HG03103 (cell line): ENCODE data around the gene RMND1.

Source experiments
- ATAC-seq: cut with Tn5 transposase; IDR thresholded peaks from one replicate; pipeline ENCODE4 v1.9.1; 2021; ENCODE audit warnings: low read depth; ENCODE audit not compliant: unreplicated experiment

Gene RMND1, protein sequence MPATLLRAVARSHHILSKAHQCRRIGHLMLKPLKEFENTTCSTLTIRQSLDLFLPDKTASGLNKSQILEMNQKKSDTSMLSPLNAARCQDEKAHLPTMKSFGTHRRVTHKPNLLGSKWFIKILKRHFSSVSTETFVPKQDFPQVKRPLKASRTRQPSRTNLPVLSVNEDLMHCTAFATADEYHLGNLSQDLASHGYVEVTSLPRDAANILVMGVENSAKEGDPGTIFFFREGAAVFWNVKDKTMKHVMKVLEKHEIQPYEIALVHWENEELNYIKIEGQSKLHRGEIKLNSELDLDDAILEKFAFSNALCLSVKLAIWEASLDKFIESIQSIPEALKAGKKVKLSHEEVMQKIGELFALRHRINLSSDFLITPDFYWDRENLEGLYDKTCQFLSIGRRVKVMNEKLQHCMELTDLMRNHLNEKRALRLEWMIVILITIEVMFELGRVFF

DNA sequence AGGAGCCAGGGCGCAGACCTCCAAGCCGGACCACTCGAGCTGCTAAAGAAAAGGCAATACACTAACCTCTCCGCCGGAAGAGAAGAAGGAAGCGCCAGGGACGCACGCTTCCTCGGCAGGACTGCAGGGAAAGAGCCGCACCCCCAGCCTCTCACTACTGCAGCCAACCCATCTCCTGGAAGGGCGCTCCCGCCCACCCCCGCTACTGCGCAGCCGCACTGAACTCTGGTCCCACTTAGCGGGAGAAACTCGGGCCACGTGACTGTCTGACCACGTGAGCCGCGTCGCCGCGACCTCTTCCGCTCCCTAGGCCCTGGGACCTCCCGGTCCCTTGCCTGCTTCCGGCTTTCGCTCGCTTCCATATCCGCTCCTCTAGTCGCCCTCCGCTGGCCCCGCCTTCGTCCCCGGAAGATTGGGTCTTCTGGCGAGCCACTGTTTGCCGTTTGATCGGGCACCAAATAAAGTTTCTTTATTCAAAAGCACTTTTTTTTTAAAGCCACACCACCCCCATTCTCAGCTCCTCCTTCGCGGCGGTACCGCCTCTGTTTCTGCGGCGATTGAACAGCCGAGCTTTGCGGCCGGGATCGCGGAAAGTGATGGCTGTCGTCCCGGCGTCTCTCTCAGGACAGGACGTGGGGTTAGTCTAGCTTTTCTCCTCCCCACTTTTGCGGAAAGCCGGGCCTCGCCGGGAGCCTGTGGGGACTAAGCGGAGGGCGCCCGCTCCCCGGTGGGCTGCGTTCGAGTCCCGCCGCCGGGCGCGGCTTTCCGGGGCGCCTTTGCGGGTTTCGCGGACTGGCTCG lies at the start of gene RMND1:
RMND1 (minus strand) TSS at position 177 of the 800 bp plus-strand sequence. CDS start 6,315 bp downstream, outside the sequence.
- peak; percentile 96 for ATAC-seq

DNA sequence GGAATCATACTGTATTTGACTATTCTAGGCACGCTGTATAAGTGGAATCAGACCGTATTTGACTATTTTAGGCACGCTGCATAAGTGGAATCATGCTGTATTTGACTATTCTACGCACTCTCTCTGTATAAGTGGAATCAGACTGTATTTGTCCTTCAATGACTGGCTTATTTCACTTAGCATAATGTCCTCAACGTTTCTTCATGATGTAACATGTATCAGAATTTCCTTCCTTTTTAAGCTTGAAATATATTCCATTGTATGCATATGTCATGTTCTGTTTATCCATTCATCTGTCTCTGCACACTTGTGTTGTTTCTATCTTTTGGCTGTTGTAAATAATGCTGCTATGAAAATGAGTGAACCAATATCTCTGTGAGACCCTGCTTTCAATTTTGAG lies 47.6 kb upstream of the RMND1 start:
- ATAC-seq: no peak

DNA sequence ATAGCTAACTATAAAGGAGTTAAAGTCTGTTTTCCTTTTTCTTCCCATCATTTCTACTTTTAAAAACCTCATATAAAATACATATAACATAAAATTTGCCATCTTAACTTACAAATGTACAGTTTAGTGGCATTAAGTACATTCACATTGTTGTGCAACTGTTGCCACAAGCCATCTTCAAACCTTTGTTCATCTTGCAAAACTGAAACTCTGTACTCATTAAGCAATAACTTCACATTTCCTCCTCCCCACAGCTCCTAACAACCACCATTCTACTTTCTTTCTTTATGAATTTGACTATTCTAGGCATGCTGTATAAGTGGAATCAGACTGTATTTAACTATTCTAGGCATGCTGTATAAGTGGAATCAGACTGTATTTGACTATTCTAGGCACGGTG lies 46.4 kb upstream of the RMND1 start:
- ATAC-seq: peak; percentile 74

DNA sequence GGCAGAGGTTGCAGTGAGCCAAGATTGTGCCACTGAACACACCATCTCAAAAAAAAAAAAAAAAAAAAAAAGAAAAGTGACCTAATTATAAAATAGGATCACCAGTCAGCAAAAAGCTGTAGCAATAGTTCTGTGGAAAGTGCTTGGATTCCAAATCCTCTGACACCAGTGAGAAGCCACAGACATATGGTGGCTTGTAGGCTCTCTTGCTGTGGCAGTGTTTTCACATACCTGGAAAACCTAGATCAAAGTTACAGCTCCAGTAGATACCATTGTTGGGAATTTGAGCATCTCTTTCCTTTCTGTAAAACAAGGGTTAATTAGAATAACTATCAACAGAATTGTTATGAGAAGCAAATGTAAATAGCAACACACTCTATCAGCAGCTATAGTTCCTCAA lies 46.0 kb upstream of the RMND1 start:
- peak; percentile 12 for ATAC-seq

DNA sequence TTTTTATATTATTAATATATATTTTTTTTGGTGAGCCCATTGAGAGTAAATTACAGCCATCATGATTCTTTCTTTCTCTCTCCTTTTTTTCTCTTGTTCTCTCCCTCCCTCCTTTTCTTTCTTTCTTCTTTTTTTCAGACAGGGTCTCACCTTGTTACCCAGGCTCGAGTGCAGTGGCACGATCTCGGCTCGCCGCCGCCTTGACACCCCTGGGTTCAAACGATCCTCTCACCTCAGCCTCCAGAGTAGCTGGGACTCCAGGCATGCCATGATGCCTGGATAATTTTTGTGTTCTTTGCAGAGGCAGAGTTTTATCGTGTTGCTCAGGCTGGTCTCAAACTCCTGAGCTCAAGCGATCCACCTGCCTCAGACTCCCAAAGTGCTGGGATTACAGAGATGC lies 43.5 kb upstream of the RMND1 start:
- no peak for ATAC-seq

DNA sequence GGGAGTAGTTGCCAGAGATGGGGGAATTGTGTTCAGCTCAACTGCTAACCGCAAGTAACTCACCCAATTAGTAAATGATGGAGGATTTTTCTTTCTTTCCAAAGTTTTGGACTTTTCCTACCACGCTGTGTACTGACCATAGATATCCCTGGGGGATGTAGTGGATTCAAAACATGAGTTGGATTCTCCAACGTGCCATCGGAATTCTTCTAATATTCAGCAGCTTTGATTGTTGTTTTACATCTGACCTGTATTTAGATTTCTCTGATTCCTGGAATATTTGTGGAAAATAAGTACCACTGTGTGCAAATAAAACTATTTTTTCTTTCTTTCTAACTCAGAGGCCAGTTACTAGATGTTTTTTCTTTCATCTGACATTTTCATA lies 43.0 kb upstream of the RMND1 start:
- no peak for ATAC-seq

DNA sequence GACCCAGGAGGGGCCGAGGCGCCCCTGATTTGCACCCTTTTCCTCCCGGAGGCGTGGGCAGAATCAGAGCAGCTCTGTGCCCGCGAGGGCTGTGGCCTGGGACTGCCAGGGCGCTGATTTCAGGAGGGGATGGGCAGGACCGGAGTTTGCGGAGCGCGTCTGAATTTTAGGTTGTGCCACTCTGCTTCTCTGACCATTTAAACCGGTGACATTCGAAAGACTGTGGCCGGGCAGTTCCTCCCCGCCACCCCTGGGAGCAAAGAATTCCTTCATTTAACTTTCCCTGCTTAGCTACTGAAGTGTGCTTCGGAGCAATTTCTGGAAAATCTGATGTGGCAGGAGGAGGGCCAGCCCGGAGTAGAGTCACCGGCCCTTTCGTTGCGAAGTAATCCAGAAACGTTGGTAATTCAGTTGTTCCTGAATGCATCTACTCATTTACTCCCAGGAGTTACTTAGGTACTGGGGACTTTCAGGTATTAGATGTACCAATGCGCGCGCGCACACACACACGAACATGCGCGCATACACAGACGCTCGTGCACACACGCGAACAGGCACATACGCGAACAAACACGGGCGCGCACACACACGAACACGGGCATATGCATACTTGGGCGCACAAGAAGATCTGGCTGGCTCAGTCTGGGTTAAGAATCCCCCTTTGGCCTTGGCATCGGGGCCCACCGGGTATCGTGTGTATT lies 42.5 kb upstream of the RMND1 start:
- ATAC-seq: no peak

DNA sequence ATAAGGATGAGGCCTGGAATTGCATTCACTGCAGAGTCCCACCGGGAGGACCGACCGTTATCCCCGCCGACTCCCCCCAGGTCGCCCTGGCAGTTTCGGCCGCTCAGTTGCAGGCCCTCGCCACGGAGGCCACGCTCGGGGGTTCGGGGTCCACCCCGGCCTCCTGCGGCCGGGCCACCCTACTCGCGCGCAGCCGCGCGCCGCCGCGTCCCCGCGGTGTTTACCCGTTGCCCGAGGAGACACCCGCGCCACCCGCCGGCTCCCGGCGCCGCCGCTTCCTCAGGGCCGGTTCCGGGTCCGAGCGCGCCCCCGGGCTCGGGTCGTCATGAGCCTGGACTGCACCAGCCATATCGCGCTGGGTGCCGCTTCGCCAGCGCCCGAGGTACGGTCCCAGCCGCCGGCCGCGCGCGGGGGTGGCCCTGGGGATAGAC lies 41.9 kb upstream of the RMND1 start, which contains the start of gene CCDC170:
CCDC170 (plus strand) TSS at position 214 of the 431 bp plus-strand sequence; CDS start at position 326, 112 bp downstream.
- no peak for ATAC-seq

DNA sequence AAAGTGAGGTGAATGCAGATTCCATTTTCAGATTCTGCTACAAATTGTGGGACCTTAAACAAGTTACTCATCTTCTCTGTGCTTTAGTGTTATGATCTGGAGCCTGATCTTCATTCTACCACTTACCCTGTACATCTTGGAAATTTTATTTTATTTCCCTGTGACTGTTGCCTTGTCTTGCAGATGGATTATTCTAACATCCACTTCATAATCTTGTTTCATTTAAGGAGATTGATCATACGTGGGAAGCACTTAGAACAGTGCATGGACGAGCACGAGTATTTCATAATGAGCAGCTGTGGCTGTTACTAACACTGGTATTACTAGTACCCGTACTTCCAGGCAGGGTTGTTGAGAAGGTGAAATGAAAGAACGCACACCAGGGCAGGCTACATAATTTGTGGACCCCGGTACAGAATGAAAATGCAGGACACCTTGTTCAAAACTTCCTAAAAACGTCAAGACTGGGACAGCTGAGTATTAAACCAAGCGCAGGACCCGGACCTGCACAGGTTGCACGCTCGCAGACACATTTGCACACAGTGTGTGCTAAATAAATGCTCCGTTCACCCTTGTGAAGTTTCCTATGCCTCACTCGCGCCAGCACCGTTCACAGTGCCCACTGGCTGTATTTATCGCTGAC lies 41.4 kb upstream of the RMND1 start:
- ATAC-seq: no peak

DNA sequence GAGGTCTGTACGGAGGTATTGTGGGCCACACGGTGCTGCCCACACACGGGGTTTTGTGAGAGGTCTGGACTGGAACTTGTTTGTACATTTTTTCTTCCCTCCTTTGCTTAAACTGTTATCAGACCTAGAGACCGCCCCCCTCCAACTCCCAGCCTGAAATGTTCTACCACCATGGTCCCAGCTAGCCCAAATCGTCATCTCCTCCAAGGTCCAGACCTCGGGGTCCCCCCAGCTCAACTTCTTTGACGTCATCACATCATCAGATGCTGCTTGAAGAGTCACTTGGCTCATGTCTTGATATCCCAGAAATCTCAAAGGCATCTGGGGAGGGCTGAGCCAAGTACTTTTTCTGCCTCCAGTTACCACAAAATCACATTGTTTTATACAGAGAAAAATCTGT lies 39.1 kb upstream of the RMND1 start:
- no peak for ATAC-seq

DNA sequence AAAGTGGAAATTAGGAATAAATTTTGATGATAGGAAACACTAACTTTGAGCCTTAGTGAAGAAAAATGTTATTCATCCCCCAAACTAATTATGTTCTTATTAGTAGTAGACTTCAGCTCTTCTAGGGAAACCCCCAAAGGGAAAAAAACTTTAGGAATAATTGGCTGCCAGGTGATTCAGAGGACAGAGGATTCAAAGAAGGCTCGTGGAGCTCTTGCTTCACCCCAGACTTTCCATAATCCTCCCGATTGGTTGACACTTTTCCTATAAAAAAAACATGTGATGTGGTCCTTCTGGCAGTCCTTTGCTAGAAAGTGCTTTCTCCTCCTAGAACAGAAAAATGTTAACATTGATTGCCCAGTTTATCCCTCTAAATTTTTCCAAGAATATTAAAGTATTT lies 36.3 kb upstream of the RMND1 start:
- ATAC-seq: no peak

DNA sequence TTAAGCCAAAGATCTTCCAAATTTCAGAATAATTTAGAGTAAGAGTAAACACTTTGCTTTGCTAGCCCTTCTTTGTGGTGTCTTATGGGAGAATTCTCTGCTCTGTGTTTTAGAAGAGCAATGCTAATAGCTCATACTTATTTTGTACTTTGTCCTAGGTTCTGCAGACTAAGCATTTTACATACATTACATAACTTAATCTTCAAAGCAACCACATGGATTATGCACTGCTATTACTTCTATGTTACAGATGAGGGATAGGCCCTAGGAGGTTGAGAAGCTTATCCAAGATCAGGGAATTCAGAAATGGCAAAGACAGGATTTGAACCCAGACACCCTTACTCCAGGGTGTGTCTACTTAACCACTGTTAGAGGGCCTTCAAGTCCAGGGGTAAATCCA lies 32.1 kb upstream of the RMND1 start:
- no peak for ATAC-seq

DNA sequence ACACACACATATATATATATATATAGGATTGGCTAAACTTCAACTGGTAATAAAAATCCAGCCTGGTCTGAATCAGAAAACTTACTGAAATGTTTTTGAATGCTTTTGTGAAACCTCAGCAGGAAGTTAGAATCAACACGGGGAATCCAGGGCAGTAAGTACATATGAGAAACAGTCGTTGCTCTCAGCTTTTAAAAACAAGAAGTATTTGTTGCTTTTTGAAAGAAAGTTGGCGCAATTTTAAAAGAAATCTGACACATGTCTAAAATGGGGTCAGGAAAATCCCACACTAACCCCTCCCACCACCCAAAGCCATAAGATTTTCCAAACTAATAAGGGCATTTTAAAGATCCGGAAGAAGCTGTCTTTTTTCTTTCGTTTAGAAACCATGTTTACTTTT lies 30.4 kb upstream of the RMND1 start:
- no peak for ATAC-seq

DNA sequence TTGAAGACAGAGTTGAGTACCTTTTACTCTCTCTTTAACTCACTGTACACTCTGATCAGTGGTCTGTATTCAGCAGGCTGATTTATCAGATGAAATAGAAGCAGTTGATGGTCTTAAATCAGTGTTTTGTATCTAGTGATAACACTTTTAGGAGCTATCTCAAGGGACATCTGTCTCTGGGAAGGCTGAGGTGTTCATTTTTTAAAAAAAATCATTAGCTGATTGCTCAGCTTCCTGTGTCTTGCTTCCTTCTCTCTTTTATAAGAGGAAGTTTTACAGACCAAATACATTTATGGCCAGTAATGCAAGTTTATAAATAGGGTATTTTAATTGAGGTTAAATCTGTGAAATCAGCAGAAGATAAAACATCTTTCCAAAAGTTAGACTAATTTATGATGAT lies 29.9 kb upstream of the RMND1 start:
- ATAC-seq: no peak

DNA sequence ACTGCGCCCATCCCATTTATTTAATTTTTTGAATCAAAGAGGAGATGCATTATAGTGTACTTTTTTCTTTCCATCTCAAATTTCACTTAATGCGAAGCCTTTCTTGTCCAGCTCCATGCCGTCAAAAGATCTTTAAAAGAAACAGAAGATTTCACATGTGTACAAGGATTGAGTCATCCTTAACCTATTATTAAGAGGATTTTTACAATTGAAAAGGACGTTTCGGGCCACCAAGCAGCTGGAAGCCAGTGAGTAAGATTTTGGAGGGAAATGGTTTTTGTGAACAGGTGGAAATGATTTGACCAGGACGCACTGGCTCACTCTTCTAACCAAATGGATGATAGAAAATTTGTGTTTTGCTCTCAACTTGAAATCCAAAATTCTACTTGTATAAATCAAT lies 26.7 kb upstream of the RMND1 start:
- ATAC-seq: no peak

DNA sequence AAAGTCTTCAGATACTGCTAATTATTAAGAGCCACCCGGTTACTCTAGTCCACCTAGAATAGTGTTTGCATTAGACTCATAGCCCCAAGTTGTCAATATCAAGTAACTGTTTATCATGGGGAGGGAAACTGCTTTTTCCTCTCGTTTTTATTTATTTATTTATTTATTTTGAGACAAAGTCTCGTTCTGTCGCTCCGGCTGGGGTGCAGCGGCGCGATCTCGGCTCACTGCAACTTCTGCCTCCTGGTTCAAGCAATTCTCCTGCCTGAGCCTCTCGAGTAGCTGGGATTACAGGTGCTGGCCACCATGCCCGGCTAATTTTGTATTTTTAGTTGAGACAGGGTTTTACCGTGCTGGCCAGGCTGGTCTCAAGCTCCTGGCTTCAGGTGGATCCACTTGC lies 25.8 kb upstream of the RMND1 start:
- no peak for ATAC-seq

DNA sequence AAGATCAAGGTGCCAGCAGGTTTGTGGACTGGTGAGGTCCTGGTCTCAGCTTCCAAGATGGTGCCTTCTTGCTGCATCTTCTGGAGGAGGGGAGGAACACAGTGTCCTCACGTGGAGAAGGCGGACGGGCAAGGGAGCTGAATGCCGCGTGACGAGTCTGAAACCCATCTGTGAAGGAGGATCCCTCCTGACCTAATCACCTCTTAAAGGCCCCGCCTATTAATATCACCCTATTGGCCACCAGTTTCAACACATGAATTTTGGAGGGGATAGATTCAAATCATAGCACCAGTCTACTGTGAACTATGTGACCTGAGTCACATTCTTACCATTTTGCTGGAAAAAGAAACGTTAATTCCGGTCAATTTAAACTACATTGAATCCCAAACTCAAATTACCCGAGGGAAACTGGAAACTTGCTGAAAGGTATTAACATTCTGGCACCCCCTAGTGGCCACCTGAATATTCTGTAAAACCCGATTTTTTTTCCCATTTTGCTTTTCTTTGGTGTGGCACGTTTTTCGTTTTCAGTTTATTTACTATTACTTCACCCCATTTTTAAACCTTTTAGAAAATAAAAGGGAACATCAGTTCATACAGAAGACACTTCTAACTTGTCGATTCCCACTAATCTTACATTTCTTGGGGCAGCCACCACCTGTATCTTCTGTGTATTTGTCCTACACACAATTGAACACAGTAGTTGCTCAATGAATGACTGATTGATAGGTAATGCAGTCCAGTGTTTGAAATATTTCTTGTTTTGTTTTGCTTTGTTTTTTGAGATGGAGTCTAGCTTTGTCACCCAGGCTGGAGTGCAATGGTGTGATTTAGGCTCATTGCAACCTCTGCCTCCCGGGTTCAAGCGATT lies 24.0 kb upstream of the RMND1 start:
- ATAC-seq: no peak

DNA sequence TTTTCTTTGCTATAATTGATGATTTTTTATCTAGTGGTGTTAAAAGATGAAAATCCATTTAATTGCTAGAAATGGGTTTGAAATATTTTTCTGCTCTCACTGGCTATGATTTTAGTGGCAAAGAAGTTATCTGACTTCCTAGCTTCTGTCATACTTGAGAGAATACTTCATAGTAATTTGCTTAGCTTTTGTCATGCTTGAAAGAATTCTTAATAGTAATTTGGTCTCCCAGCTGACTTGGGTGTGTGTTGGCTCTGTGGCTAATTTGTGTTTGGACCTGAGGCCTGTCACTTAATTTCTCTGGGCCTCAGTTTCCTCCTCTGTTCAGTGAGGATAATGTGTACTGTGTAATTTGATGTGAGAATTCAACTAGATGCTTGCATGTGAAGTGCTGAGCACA lies 12.8 kb upstream of the RMND1 start:
- ATAC-seq: no peak

DNA sequence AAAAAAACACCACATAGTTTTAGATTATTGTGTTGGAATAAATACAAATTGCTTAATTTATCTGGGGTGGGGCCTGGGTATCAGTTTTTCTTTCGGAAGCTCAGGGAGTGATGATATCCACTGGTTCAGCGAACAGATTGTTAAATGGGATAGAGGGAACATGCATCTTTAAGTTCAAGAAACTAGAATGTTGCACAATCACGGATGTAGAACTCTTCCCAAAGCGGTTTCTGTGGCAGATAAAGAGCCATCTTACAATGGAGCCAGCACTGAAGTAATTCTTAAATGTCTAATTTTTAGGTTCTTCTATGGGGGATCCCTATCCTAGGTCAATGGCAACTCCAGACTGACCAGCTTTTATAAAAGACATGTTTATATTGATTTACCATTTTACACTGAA lies 9.7 kb upstream of the RMND1 start:
- ATAC-seq: no peak
